ENCODE results near the gene ORAI3.

The ORAI3 gene

DNA sequence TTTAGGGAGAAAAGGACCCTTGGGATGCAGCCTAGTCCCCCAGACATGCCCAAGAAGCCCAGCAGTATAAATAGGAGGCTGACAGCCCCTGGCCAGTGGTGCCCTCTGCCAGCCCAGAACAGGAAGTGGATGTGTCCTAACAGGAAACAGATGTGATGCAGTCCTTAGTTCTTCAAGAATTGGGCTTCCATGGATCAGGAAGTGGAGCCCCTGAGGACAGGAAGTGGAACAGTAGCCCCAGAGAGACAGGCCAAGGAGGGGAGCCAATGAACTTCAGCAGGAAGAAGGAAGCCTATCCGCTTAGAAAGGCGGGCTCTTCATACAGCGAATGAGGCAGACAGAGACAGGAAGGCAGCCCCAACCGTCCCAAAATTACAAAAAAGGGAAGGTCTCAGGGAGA, 45.3 kb upstream of the ORAI3 start:
- TF ChIP-seq, protein P1, sequence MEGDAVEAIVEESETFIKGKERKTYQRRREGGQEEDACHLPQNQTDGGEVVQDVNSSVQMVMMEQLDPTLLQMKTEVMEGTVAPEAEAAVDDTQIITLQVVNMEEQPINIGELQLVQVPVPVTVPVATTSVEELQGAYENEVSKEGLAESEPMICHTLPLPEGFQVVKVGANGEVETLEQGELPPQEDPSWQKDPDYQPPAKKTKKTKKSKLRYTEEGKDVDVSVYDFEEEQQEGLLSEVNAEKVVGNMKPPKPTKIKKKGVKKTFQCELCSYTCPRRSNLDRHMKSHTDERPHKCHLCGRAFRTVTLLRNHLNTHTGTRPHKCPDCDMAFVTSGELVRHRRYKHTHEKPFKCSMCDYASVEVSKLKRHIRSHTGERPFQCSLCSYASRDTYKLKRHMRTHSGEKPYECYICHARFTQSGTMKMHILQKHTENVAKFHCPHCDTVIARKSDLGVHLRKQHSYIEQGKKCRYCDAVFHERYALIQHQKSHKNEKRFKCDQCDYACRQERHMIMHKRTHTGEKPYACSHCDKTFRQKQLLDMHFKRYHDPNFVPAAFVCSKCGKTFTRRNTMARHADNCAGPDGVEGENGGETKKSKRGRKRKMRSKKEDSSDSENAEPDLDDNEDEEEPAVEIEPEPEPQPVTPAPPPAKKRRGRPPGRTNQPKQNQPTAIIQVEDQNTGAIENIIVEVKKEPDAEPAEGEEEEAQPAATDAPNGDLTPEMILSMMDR (conservative IDR thresholded peaks at IDR 0.05; ENCODE audit: low read length): no peak
- peak; percentile 54 for DNase-seq (ENCODE audit: low read depth)
- no peak overlapping the region for H3K4me3 ChIP-seq (ENCODE audit: low read length)

DNA sequence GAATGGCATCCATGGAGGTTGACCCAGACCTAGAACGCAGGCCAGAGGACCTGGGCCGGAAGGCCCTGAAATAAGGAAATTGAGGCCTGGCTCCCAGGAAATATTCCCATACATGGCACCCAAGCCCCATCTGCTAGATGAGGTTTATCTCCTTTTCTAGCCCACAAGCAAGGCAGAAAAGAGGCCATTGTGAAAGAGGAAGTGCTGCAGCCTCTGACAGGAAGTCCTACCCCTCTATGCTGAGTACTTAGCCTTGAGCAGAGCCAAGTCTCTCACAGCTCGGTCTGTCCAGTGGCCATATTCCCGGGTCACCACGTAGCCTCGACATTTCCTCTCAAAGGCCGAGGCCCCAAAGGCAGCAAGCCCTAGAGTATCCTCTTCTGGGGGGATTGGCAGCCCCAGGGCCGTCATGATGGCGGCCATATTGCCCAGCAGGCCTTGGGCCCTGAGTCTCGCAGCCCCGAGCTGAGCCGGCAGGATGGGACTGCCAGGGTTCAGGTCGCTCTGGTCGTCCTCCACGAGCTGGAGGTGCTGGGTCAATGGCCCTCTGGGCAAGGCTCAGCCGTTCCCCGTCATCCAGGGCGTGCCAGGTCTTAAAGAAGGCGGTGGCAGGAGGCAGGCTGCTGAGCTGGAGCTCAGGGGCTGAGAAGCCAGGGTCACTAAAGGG, 44.6 kb upstream of the ORAI3 start:
- TF ChIP-seq, protein P1 (conservative IDR thresholded peaks at IDR 0.05; ENCODE audit: low read length): no peak
- no peak for DNase-seq (ENCODE audit: low read depth)
- no peak overlapping the region for H3K4me3 ChIP-seq (ENCODE audit: low read length)

DNA sequence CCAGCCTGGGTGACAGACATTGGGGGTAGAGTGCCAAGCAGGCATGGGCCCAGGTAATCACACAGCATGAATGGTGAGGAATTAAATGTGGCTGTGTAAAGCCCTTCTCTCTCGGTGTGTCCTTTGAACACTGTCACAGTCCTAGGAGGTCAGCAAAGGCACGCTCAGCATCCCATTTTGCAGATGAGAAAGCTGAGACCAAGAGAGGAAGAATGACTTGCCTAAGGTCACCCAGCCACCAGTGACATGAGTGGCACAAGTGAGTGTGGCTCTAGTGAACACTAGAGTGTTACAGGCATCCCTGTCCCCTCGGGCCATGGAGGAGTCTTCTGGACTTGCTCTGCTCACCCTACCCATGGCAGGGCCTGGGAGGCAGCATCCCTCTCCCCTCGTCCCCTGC, 41.8 kb upstream of the ORAI3 start:
- H3K4me3 ChIP-seq (ENCODE audit: low read length): no peak overlapping the region
- TF ChIP-seq, protein P1 (conservative IDR thresholded peaks at IDR 0.05; ENCODE audit: low read length): no peak
- no peak for DNase-seq (ENCODE audit: low read depth)

DNA sequence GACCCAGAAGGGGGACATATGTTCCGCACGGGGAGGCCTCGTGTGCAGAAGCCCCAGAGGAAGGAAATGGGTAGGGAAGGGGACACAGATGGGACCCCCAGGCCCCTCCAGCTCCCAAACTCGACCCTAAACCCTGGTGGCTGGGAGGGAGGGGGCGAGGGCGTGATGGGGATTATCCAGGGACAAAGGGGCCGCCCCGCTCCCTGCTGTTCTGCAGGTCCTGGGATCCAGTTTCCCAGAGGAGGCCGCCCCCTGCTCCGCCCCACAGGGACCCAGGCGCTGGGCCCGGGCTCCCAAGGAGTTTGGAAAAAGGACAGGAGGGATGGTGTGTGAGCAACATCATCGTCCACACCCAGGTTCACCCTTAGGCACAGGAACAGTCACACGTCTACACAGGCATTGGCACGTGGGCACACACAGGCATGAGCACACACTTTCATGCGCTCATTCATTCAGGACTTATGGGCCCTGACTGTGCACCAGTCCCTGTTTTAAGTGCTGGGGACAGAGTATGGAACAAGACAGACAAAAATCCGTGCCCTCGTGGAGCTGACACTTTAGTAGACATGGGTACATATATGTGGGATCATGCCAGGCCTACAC, 38.3 kb upstream of the ORAI3 start:
- H3K4me3 ChIP-seq (ENCODE audit: low read length): no peak overlapping the region
- no peak for DNase-seq (ENCODE audit: low read depth)
- TF ChIP-seq, protein P1 (conservative IDR thresholded peaks at IDR 0.05; ENCODE audit: low read length): no peak

DNA sequence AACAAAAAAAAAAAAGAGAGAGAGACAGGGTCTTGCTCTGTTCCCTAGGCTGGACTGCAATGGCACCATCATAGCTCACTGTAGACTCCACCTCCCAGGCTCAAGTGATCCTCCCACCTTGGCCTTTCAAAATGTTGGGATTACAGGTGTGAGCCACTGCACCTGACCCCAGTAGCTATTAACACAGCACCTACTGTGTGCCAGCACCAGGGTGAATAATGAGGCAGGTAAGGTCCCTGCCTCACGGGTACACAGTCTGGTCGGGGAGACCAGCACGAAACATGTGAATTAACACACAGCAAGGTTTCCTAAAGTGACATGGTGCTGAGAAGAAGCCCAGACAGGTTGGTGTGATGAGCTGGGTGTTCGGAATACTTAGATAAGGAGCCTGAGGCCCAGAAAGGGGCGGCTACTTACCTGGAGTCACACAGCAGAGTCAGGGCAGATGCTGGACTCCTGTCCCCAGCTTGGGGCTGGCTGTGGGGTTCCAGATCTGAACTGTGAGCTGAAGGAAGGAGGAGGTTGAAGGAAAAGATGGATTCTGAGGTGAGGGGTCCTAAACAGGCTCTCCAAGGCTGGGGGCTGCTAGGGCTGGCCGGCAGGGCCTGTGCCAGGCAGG, 36.0 kb upstream of the ORAI3 start:
- TF ChIP-seq, protein P1 (conservative IDR thresholded peaks at IDR 0.05; ENCODE audit: low read length): no peak
- DNase-seq (ENCODE audit: low read depth): no peak
- H3K4me3 ChIP-seq (ENCODE audit: low read length): no peak overlapping the region

DNA sequence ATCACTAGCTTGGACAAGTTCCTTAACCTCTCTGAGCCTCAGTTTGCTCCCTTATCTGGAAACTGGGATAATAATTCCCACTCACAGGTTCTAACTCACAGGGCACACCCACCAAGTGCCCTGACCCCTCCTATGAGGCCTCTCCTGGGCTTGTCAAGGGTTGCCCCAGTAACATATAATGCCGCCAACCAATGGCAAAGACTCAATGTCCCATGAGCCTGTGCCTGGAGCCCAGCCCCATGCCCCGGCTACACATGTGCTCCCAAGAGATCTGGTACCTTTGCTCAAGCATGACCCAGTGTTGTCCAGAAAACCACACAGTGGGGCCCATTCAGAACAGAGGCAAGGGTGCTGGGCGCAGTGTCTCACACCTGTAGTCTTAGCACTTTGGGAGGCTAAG, 34.0 kb upstream of the ORAI3 start:
- TF ChIP-seq, protein P1 (conservative IDR thresholded peaks at IDR 0.05; ENCODE audit: low read length): no peak
- H3K4me3 ChIP-seq (ENCODE audit: low read length): no peak overlapping the region
- DNase-seq (ENCODE audit: low read depth): no peak

DNA sequence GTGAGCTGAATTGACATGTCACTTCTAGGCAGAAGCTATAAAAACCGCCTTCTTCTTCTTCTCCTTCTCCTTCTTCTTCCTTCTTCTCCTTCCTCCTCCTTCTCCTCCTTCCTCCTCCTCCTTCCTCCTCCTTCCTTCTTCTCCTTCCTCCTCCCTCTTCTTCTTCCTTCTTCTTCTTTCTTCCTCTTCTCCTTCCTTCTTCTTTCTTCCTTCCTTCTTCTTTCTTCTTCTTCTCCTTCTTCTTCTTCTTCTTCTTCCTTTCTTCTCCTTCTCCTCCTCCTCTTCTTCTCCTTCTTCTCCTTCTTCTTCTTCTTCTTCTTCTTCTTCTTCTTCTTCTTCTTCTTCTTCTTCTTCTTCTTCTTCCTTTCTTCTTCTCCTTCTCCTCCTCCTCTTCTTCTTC, 30.3 kb upstream of the ORAI3 start:
- TF ChIP-seq, protein P1 (conservative IDR thresholded peaks at IDR 0.05; ENCODE audit: low read length): no peak
- no peak for DNase-seq (ENCODE audit: low read depth)
- H3K4me3 ChIP-seq (ENCODE audit: low read length): no peak overlapping the region

All from AG10803 (cell line).